Astrocyte (in vitro differentiated cells and primary cell): Measurements from ENCODE around the gene FLT3.

Experiments
- EZH2 ChIP-seq: IDR thresholded peaks from 2 replicates; pipeline ENCODE4 v1.6.1; 2012; ENCODE audit warnings: mild to moderate bottlenecking, low read length, inconsistent platforms; ENCODE audit not compliant: insufficient read depth
- TF ChIP-seq, protein P1 (sequence below): IDR thresholded peaks from 2 replicates; pipeline ENCODE4 v1.5.1; 2011; ENCODE audit warnings: low read depth, mild to moderate bottlenecking, inconsistent platforms, low read length, moderate library complexity; ENCODE audit not compliant: insufficient read depth

DNA sequence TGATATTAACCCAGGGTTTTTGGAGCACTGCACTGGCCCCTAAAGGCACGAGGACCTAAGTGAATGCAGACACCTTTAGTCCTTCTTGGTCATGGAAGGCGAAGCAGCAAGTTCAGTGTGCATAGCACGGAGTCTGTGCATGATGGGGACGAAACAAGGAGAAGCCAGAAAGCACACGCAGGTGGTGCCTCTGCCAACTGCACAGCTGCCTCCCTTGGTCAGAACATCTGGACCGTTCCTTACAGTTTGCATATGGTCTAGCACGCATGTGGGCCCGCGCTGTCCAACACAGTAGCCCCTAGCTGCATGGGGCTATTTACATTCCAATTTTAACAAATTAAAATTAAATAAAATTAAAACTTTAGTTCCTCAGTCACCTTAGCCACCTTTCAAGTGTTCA is 44.0 kb downstream of the FLT3 start:
- no peak for TF ChIP-seq EZH2
- TF ChIP-seq, protein P1, sequence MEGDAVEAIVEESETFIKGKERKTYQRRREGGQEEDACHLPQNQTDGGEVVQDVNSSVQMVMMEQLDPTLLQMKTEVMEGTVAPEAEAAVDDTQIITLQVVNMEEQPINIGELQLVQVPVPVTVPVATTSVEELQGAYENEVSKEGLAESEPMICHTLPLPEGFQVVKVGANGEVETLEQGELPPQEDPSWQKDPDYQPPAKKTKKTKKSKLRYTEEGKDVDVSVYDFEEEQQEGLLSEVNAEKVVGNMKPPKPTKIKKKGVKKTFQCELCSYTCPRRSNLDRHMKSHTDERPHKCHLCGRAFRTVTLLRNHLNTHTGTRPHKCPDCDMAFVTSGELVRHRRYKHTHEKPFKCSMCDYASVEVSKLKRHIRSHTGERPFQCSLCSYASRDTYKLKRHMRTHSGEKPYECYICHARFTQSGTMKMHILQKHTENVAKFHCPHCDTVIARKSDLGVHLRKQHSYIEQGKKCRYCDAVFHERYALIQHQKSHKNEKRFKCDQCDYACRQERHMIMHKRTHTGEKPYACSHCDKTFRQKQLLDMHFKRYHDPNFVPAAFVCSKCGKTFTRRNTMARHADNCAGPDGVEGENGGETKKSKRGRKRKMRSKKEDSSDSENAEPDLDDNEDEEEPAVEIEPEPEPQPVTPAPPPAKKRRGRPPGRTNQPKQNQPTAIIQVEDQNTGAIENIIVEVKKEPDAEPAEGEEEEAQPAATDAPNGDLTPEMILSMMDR: no peak
